DOHH2 (cell line): Measurements from ENCODE around the gene SKAP1.

ENCODE experiments used
- H3F3A ChIP-seq: fragments of 200-600 bp; sonication (generic), shearing (Covaris generic); 2 replicates; pipeline ENCODE4 v1.6.0; 2016; ENCODE audit warnings: antibody characterized with exemption, mild to moderate bottlenecking; ENCODE audit not compliant: control insufficient read depth, insufficient read depth
- H3K27ac ChIP-seq: fragments of 200-600 bp; sonication (generic); 2 replicates; pipeline ENCODE4 v1.5.1; 2014; ENCODE audit warnings: low read depth, mild to moderate bottlenecking, low read length, moderate library complexity
- H3K27me3 ChIP-seq: fragments of 200-600 bp; sonication (generic); 2 replicates; pipeline ENCODE4 v1.6.1; 2014; ENCODE audit warnings: mild to moderate bottlenecking, low read length, mixed read lengths; ENCODE audit not compliant: control insufficient read depth
- H3K36me3 ChIP-seq: fragments of 200-600 bp; sonication (generic); 2 replicates; pipeline ENCODE4 v1.6.1; 2014; ENCODE audit warnings: mild to moderate bottlenecking, low read length, moderate library complexity, mixed read lengths; ENCODE audit not compliant: control insufficient read depth
- H3K4me1 ChIP-seq: fragments of 200-600 bp; sonication (generic); 2 replicates; pipeline ENCODE4 v1.6.1; 2014; ENCODE audit warnings: mild to moderate bottlenecking, low read length, mixed read lengths; ENCODE audit not compliant: control insufficient read depth
- H3K4me2 ChIP-seq: fragments of 200-600 bp; sonication (generic); 2 replicates; pipeline ENCODE4 v1.6.0; 2014; ENCODE audit warnings: mild to moderate bottlenecking, low read length, moderate library complexity
- H3K4me3 ChIP-seq: fragments of 200-600 bp; sonication (generic); 2 replicates; pipeline ENCODE4 v1.5.1; 2014; ENCODE audit warnings: mild to moderate bottlenecking, low read length, mixed read lengths
- H3K79me2 ChIP-seq: fragments of 200-600 bp; sonication (generic); 2 replicates; pipeline ENCODE4 v1.6.1; 2014; ENCODE audit warnings: mild to moderate bottlenecking, low read length, mixed read lengths; ENCODE audit not compliant: control insufficient read depth
- H3K9me2 ChIP-seq: fragments of 200-600 bp; sonication (generic); replicated peaks from 2 replicates; pipeline ENCODE4 v1.6.1; 2014; ENCODE audit warnings: mild to moderate bottlenecking, low read length, mixed read lengths; ENCODE audit not compliant: control insufficient read depth
- H3K9me3 ChIP-seq: fragments of 200-600 bp; sonication (generic); 2 replicates; pipeline ENCODE4 v1.6.1; 2014; ENCODE audit warnings: antibody characterized with exemption, low read length, mixed read lengths; ENCODE audit not compliant: control insufficient read depth, insufficient read depth
- H4K20me1 ChIP-seq: fragments of 200-600 bp; sonication (generic); 2 replicates; pipeline ENCODE4 v1.6.0; 2014; ENCODE audit warnings: low read depth, mild to moderate bottlenecking, antibody characterized with exemption, low read length, moderate library complexity; ENCODE audit not compliant: control insufficient read depth, insufficient read depth
- CTCF ChIP-seq: fragments of 200-600 bp; sonication (generic); IDR thresholded peaks from one replicate; pipeline ENCODE4 v1.5.1; 2014; ENCODE audit warnings: antibody characterized with exemption, mild to moderate bottlenecking, low read depth, low read length; ENCODE audit not compliant: poor library complexity, severe bottlenecking
- EZH2phosphoT487 ChIP-seq: fragments of 200-600 bp; sonication (generic); IDR thresholded peaks from 2 replicates; pipeline ENCODE4 v1.6.1; 2017; ENCODE audit warnings: borderline replicate concordance, mild to moderate bottlenecking, antibody characterized with exemption, low read length, moderate library complexity, mixed read lengths

The SKAP1 gene

GRCh38 chr17:48093341-48094045 lies 336.5 kb downstream of the SKAP1 start:
- Histone ChIP-seq H3K4me1 (peaks cover 15% of the 10 kb centered on the region), H3F3A (no peaks in the 10 kb centered on the region), H3K9me3 (no peaks in the 10 kb centered on the region), H3K27me3 (no peaks in the 10 kb centered on the region), H3K36me3 (peaks cover 20% of the 10 kb centered on the region), H4K20me1 (peaks cover 5% of the 10 kb centered on the region; the same call in 1 of the 2 replicates), H3K4me2 (no peak overlapping the region), H3K79me2 (peaks cover 96% of the 10 kb centered on the region), H3K9me2 (no peaks in the 10 kb centered on the region), H3K4me3 (no peak overlapping the region), H3K27ac (no peak overlapping the region)
- no peak for TF ChIP-seq EZH2phosphoT487
- TF ChIP-seq CTCF = no peak

GRCh38 chr17:48084932-48085331 lies 345.1 kb downstream of the SKAP1 start:
- no peaks in the 10 kb centered on the region for H3K36me3 ChIP-seq
- H3K79me2 ChIP-seq = peaks cover 68% of the 10 kb centered on the region
- H3K27ac ChIP-seq = no peak overlapping the region
- no peak overlapping the region for H3K4me2 ChIP-seq
- no peaks in the 10 kb centered on the region for H3K4me1 ChIP-seq
- H3K4me3 ChIP-seq = no peak overlapping the region
- H3K27me3 ChIP-seq = no peaks in the 10 kb centered on the region
- no peaks in the 10 kb centered on the region for H4K20me1 ChIP-seq
- no peak for TF ChIP-seq CTCF
- H3F3A ChIP-seq = no peaks in the 10 kb centered on the region
- H3K9me2 ChIP-seq = no peaks in the 10 kb centered on the region
- H3K9me3 ChIP-seq = no peaks in the 10 kb centered on the region
